Bronchial epithelial cell (primary cell): ENCODE data around the gene STYXL1. TPM values are rescaled to one million over a fixed set of nuclear protein-coding genes. Genes with fewer than 3 reads are reported as not detected.

ENCODE experiments used
- DNase-seq: peaks from one replicate; pipeline ENCODE4 v3.0.0-alpha.2; 2010; ENCODE audit warnings: low read depth
- FAIRE-seq: peaks from 2 replicates; lab custom pipeline; 2011; peaks lifted over from hg19 to GRCh38; lab: Jason Lieb, UNC
- H3K27me3 ChIP-seq: 2 replicates; pipeline ENCODE4 v1.5.1; 2011; ENCODE audit warnings: low read length; ENCODE audit not compliant: control insufficient read depth, insufficient read depth
- H3K36me3 ChIP-seq: 2 replicates; pipeline ENCODE4 v1.5.1; 2011; ENCODE audit warnings: low read length; ENCODE audit not compliant: control insufficient read depth, insufficient read depth
- H3K4me3 ChIP-seq: 2 replicates; pipeline ENCODE4 v1.5.1; 2011; ENCODE audit warnings: mild to moderate bottlenecking, low read depth, low read length, control low read depth
- CTCF ChIP-seq: IDR thresholded peaks from 2 replicates; pipeline ENCODE4 v1.5.1; 2011; ENCODE audit warnings: mild to moderate bottlenecking, moderate library complexity, low read length, control low read depth, inconsistent platforms; ENCODE audit not compliant: insufficient read depth, severe bottlenecking
- total RNA-seq: library from RNA; depleted of rRNA; stranded (reverse); fragments of >200 nt; gene quantifications from 2 replicates; pipeline ENCODE4 v1.2.1, GENCODE V29; 2014

STYXL1 gene
- total RNA-seq, 1 donor from 2014 or later = 47.7 TPM

GRCh38 chr7:75951506-75951905 is 96.3 kb downstream of the STYXL1 start:
- H3K4me3 ChIP-seq = no peak overlapping the region
- DNase-seq = peak; percentile 88
- no peaks in the 10 kb centered on the region for H3K27me3 ChIP-seq
- peak; percentile 60 for FAIRE-seq
- no peak for TF ChIP-seq CTCF
- peaks cover 19% of the 10 kb centered on the region for H3K36me3 ChIP-seq

GRCh38 chr7:75950111-75950681 is 97.6 kb downstream of the STYXL1 start:
- Histone ChIP-seq H3K36me3 (peaks cover 11% of the 10 kb centered on the region), H3K27me3 (no peaks in the 10 kb centered on the region), H3K4me3 (no peak overlapping the region)
- no peak for DNase-seq
- FAIRE-seq = no peak
- TF ChIP-seq CTCF = no peak

DNA sequence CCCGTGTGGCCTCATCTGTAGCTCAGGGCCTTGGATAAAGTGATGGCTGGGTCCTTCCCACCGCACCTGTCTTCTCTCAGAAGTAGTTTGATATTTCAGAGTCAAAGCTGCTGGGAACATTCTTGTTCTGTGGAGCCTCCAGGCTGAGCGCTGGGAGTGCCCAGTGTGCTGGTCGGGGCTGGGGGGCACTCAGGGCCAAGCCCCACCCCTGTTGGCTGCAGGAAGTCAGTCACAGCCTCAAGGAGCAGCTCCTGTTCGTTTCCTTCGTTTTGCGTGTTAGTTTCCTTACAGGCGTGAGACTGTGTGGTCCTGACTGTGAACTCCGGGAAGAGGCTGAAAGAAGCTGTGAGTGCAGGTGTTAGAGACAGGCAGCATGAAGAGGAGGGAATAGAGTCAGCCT is 99.6 kb downstream of the STYXL1 start:
- TF ChIP-seq CTCF = no peak
- peaks cover 1% of the 10 kb centered on the region for H3K36me3 ChIP-seq
- no peak for FAIRE-seq

More for the DNA sequence above, 99.6 kb downstream of the STYXL1 start:
- Histone ChIP-seq H3K27me3 (no peaks in the 10 kb centered on the region), H3K4me3 (no peak overlapping the region)
- no peak for DNase-seq

Other genes starting within 250 kb of the STYXL1 start
- not detected in 2 replicates for gene CCL24, start 234.2 kb downstream of the STYXL1 start, total RNA-seq
- 10.8 and 17.4 TPM in 2 replicates for gene RHBDD2, start 169.0 kb downstream of the STYXL1 start, total RNA-seq
- 75.0 and 179 TPM in 2 replicates for gene POR, start 132.8 kb downstream of the STYXL1 start, total RNA-seq
- gene TMEM120A, start 53.4 kb downstream of the STYXL1 start, total RNA-seq = 21.6 and 34.7 TPM in 2 replicates
- 45.0 and 52.4 TPM in 2 replicates for gene MDH2, start 106 bp upstream of the STYXL1 start, total RNA-seq
- gene SRRM3, start 153.9 kb upstream of the STYXL1 start, total RNA-seq = 0.26 and 0.51 TPM in 2 replicates